NK-92 (cell line): Measurements from ENCODE around the gene IL1RAPL1.

ENCODE experiments used
- DNase-seq: peaks from one replicate; lab custom pipeline; 2025; ENCODE audit not compliant: unreplicated experiment; lab: John Stamatoyannopoulos, UW

IL1RAPL1 gene

DNA sequence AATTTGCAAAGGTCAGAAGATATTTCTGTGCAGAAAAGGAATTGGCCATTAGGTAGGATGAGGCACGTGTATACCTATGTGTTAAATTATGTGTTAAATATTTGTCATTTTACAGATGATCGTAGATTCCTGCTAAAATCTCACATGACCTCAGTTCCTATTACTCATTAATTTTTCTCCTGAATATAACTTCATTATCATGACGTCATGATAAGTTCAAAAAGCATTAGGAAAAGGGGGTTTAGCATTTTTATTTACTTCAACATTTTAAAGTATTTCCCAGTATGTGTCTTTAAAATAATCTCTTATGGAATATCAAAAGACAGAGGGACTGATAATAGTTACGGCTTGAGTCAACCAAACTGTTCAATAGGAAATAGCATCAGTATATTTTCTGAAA, 372.8 kb downstream of the IL1RAPL1 start:
- DNase-seq, result no peak

DNA sequence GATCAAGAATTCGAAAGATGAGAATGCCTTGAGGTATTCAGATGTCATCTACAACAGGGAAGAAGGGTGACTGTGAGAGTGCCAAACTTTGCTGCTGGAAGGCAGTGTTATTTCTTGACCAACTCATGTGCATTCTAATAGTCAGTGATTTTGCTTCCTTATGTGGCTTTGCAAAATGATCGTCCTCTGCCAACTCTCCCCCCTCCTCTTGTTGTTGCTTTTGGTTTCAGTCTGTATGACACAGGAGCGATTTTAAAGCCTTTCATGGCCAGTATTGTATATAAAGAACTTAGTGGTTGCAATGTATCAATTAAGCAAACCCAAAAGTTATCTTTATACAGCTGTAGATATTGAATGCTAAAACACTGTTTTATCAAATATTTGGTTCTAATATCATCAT, 379.1 kb downstream of the IL1RAPL1 start:
- no peak for DNase-seq

DNA sequence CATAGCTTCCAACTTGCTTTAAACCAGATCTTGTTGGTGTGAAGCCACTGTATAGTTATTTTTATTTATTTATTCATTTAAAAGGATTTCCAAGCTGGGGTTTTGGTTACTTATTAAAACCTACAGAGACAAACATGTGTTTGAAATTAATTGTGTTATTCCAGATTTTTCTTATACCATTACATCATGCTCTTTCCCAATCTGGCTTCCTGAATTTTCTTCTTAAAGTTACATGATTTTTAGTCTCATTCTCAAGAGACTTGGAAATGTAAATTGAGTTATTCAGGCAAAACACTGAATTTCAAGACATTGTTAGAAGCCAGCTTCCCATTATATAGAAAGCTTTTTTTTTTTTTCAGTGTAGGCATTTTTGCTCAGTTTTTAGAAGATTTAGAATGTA, 381.9 kb downstream of the IL1RAPL1 start:
- DNase-seq, result no peak

DNA sequence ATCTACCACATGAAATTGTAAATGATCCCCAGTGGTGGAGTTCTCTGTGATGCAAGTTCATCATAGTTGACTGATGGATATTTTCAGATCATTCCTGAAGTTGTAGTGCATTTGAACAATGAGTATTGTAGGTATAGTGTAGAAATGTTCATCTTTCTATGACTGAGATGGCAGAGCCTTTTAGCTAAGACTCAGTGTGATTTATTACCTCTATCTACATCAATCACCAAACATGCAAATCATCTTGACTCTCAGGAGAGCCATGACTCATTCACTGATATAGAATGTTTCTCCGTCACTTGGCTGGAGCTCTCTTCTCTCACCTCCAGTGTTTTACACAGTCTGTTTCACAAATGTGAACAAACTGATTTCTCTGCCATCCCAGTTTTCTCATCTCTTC, 392.6 kb downstream of the IL1RAPL1 start:
- no peak for DNase-seq

DNA sequence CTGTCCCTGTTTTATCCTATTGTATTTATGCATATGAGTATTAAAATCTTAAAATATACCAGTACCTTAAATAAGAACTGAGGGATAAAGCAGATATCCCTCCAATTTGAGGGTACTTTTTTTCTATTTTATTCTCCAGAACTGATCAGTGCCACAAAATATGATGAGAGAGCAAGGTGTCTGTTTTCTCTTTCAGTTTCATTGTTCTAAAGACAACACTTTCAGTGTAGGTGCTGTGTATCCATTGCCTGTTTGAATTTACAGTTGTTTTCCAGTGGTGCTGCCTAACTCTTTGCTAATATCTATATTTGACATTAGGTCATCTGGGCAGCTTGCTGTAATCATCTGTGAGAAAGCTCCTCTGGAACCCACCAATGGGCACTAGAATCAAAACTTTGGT, 394.7 kb downstream of the IL1RAPL1 start:
- no peak for DNase-seq

DNA sequence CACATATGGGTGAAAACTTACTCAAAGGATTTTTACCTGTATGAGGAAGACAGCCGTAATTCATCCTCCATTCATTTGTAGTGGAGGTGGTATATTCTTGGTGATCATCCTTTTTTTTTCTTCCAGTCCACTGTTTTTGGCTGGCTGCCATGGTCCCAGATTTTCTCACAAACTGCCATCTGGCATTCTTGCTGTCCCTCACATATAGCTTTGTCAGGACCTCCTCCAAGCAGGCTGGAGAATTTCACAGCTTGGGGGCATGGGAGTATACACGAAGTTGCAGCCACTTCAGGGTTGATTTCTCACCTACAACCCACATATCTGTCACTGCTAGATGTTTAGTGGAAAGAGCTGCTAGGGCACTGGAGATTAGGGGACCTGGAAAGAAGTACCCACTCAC, 401.0 kb downstream of the IL1RAPL1 start:
- DNase-seq, result no peak

DNA sequence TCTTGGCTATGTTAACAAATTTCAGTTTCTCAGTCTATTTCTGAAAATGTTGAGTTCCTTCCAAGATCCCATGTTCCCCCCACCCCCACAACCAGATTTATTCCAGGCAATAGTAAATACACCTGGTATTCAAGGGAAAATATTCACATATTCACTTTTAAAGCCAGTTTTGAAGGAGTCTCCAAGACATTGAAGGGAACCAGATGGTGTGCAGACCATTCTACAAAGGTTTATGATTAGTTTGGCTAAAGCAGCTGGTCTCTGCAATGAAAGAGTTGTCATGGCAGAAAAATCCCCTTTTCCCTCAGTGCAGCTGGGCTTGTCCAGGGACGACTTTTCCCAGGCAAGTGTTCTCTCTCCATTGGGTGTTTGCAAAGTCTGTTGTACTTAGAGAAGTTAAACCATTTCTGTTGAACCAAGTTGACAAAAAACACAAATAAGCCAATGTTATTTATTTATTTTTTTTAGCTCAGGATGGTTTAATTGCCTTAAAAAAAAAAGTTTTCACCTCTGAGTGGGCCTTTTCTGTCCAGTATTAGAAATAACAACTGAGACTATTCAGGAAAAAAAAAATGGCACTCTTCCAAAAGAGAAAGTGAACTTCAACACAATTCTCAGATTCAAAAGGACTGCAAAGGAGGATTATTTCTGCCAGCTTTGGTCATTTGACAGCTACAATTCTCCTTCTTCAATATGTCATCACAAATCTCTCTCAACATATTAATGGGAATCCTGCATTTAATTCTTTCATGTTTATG, 410.6 kb downstream of the IL1RAPL1 start:
- no peak for DNase-seq

DNA sequence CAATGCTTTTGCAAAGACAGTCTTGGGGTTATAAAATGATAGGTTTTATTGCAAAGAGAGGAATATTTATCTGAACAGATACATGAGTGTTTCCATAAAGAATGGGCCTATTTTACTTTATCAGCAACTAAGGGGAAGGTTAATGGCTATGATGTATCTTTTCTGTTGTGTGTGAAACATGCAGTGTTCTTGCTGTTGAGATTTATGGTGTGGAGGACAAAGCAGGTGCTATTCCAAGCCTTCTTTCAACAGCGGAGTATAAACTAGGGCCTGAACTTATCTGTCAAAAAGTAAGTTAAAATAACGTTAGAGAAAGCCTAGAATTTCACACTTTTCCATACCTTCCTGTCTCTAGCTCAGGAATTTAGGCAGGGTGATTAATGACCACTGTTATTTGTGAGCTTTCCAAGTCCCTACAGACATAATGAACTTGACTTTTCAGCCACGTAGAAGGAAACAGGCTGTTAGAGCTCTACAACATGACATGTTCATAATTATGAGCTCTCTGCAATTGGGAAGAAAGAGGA, 411.4 kb downstream of the IL1RAPL1 start:
- no peak for DNase-seq

DNA sequence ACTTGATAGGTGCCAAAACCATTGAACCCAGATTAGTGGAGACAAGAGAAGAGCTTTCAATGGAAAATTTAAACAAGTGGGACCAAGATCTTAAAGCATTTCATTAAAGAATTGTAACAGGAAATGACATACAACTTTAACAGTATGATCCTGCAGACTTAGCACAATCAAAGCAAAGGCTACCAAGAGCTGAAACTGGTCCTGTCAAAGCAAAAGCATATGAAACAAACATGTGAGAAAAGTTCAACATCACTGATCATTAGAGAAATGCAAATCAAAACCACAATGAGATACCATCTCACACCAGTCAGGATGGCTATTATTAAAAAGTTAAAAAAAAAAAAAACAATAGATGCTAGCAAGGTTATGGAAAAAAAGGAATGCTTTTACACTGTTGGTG, 425.6 kb downstream of the IL1RAPL1 start:
- no peak for DNase-seq

DNA sequence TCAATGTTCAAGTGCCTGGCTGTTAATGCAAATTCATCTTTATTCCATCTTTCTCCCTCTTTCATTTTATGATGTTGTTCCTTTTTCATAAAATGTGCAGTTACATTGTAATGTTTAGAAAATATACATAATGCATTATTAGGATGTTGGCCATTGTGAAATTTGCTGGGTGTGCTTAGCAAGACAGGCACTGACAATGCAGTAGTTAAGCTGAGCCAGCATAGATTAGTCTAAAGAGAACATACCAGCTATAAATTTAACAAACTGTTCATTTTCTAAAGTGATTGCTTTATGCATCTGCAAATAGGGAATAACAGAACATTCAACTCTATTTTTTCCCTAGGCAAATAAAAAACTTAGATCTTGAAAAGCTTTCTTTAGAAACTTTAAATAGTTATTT, 436.0 kb downstream of the IL1RAPL1 start:
- no peak for DNase-seq

DNA sequence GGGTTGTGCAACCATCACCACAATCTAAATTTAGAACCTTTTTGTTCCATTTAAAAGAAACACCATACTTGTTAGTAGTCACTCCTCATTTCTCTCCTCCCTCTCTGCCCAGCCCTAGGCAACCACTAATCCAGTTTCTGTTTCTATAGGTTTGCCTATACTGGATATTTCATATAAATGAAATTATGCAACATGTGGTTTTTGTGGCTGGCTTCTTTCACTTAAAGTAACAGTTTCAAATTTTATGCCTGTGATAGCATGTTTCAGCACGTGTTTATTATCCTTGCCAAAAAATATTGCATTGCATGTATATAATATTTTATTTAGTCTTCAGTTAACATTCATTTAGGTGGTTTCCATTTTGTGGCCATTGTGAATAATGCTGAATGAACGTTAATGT, 437.6 kb downstream of the IL1RAPL1 start:
- no peak for DNase-seq

DNA sequence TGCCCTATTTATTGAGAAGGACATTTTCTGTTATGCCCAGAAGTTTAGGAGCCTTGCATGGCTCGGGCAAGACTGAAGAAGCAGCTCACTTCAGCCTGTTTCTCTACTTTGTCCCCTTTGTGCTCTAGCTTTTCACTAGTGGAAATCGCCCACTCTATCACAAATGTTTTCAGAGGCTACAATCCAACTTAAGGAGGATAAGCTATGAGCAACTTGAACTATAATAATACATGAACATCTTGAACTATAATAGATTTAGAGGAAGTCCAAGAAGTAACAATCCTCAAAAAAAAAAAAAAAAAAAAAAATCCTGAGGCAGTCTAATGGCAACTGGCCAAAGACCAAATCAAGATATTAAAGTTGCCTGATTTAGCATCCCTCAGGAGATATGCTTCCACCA, 452.3 kb downstream of the IL1RAPL1 start:
- no peak for DNase-seq

DNA sequence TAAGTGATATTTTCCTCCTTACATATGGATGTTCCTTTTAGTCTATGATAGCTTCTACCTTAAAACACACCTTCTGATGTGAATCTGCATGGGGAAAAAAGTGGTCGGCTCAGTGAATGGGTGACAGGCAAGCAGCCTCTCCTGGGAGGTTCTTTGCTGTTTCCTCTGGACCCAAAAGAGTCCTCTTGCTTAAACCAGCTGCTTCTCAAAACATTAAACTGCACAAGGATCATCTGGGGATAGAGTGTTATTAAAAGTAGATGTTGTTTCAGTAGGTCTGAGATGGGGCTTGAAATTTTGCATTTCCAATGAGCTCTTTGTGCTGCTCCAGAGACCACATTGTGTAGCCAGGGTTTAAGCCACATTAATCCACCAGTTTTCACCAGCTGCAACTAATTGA, 452.9 kb downstream of the IL1RAPL1 start:
- DNase-seq, result no peak

DNA sequence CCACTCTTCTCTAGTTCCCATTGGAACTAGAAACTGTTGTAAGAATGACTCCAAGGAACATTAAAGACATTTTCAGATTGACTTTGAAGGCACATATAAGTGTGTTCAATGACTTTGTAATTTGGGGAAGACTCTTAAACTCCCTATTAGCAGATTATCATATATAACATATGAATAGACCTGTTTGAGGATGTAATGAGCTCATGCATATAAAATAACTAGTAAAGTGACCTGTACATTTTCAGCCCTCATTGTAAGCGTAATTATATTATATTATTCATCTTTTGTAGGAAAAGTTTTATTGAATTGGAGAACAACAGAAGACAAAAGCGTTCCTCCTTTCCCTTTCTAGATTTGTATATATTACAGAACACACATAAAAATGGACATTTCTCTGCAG, 455.1 kb downstream of the IL1RAPL1 start:
- no peak for DNase-seq

DNA sequence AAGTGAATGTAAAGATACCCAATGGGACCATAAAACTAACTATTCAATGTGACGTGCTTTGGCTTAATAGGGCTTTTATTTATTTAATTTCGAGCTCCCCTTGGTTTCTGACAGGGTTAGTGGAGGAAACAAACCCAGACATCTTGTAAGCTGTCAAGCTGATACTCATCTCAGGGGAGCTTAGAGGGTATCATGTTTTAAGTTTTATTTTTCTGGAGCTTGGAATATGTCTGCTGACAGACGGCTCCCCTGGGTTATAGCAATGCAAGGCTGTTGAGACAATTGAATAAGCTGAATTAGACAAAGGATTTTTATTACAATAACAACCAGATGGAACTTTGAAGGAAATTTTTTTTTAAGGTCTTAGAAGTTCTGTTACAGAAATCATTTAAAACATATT, 456.5 kb downstream of the IL1RAPL1 start:
- DNase-seq, result no peak

DNA sequence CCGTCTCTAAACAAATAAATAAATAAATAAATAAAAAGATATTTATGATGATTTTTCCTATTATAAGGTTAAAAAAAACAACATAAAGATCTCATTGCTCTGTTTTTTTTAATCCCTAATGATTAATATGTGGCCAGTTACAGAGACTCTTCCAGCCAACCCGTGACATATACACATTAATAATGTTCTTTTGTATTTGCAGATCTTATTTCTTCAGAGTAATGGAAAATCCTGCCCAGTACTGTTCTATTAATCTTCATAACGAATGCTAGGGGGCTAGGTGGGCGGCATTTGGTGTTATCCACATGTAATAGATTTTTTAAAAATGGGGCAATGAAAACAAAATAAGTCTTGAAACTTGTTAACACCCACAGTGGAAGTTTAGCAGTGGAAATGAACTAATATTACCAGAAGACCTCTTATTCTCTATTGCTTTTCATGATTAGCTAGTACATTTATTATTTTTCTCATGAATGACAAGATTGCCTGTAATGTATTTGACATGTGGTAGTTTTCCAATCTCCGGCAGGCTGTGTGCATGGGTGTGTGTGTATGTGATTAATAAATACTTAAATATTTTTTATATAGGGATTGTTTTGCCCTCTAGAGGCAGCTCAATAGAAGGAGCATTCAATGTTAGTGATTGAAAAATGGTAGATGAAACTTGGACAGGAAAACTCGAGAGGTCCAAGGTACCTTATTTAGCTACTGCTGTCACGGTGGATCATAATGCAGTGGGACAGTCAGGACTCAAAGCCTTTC, 457.4 kb downstream of the IL1RAPL1 start:
- no peak for DNase-seq

DNA sequence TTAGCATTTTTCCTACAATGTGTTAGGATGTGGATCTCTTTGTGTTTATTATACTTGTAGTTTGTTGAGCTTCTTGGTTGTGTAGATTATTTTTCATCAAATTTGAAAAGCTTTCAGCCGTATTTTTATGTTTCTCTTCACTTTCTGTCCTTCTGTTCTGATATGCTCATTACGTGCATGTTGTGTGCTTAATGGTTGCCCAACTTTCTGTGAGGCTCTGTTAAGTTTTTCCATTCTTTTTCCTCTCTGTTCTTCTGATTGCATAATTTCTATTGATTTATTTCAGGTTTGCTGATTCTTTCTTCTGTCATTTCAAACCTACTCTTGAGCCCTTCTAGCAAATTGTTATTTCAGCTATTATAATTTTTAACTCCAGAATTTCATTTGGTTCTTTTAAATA, 478.2 kb downstream of the IL1RAPL1 start:
- no peak for DNase-seq

DNA sequence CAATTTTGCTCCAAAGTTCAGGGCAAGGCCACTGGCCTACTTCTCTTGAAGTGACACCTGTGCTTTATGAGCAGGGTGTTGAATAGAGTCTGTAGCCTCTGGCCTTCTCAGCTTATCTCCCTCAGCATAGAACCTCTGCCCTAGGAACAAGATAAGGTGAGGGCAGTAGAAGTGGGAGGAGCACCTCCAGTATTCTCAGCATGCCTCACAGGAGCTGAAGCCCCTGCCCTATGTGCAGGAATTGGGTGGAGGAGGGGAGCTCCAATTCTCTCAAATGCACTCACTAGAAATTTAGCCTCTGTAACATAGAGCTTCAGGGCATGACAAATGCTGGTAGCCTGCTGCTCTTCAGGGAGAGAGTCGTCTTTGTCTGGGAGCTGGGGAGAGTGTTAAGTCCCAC, 479.3 kb downstream of the IL1RAPL1 start:
- DNase-seq, result no peak

DNA sequence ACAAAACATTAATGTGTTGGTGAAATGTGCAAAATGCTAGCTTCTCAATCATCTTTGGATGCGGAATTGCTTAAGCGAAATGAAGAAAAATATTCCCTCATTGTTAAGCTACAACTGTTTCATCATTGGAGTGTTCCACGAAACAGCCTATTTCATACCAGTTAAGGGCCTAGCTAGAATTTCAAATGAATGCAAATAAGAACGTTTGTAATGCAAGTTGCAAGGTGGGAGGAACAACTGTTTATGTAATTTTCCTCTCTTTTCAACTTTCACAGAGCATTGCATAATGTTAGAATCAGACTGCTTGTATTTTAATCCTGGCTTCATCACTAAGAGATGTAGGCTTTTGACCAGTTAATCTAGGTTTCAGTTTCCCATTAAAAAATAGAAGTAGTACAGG, 480.1 kb downstream of the IL1RAPL1 start:
- DNase-seq, result no peak

DNA sequence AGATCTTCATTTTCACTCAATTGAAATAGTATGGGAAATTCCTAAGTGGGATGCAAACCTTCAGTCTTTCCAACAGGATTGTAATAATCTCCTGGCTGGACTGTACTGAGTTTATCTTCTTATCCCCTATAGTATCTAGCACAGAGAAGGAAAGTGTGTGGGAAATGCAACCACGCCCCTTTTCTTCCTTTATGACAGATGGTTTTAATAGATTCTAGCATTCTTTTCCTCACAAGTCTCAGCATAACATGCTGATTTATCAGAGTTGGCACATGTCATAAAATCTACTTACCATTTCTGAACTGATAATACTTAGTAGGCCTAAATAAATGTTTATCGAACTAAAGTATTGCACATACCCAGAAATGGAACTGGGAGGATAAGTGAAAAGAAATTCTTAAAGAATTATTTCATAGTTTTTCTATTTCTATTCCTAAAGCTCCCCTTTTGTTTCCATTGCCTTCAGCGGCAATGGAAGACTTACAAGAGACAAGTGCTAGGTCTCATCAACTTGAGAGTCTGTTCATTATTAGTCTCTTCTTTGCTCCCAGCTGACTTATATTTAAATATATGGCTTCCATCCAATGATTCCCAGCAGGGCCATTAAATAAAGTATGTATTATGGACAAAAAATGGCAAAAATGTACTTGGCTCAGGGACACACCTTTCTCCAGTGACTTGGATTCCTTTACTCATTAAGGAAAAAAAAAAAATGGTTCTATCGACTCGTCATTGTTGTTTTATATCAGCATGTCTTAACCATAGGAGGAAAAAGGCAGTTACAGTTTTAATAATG, 484.5 kb downstream of the IL1RAPL1 start:
- no peak for DNase-seq

DNA sequence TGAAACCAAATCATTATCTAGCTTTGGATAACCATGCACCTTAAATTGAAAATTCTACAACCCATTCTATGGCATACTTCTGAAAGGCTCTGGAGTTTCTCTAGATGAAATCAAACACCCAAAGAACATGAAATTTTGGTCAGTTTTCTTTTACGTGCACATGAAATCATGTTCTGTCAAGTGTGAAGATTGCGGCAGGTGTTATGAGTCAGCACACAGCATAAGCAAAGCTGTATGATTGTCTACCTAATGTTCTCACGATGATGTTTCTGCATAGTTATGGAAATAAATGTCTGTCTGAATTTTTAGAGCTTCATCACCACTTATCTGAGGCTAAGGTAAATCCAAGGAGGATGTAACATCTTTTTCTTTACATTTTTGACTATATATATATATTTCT, 495.3 kb downstream of the IL1RAPL1 start:
- no peak for DNase-seq

DNA sequence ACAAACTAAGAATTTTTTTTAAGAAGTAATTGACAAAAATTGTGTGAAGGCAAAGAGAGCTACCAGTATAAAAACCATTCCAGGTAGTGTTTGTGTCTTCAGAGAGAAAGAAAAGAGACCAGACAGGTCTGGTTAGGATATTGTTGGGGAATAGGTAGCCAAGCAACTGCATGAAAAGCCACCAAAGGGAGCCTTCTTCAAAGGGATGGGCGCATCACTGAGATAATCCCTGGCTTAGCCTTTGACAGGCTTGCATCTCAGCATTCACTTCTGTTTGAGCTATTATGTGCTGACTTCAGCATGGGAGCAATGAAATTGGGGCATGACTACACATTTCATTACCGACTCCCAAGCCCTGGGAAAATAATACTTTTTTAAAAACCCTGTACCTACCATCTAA, 496.6 kb downstream of the IL1RAPL1 start:
- DNase-seq, result no peak
